ENCODE measurements around the gene SUMO4.

- TF ChIP-seq, protein P1, sequence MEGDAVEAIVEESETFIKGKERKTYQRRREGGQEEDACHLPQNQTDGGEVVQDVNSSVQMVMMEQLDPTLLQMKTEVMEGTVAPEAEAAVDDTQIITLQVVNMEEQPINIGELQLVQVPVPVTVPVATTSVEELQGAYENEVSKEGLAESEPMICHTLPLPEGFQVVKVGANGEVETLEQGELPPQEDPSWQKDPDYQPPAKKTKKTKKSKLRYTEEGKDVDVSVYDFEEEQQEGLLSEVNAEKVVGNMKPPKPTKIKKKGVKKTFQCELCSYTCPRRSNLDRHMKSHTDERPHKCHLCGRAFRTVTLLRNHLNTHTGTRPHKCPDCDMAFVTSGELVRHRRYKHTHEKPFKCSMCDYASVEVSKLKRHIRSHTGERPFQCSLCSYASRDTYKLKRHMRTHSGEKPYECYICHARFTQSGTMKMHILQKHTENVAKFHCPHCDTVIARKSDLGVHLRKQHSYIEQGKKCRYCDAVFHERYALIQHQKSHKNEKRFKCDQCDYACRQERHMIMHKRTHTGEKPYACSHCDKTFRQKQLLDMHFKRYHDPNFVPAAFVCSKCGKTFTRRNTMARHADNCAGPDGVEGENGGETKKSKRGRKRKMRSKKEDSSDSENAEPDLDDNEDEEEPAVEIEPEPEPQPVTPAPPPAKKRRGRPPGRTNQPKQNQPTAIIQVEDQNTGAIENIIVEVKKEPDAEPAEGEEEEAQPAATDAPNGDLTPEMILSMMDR (conservative IDR thresholded peaks at IDR 0.05; ENCODE audit: low read length), result peak; percentile 94
- no peak for TF ChIP-seq EZH2phosphoT487 (IDR thresholded peaks at IDR 0.05; ENCODE audit: borderline replicate concordance)
Observed at GRCh38 chr6:149431905-149432775, 32.1 kb downstream of the SUMO4 start.
